H1 (cell line): ENCODE measurements around the gene CTTNBP2NL. TPM values are rescaled to one million over a fixed set of nuclear protein-coding genes. Genes with fewer than 3 reads are reported as not detected.

Experiments used
- GABPA ChIP-seq: IDR thresholded peaks from 2 replicates; pipeline ENCODE4 v1.6.1; 2011; ENCODE audit warnings: mild to moderate bottlenecking, low read length, moderate library complexity, borderline replicate concordance; ENCODE audit not compliant: insufficient read depth
- JUN ChIP-seq: IDR thresholded peaks from 2 replicates; pipeline ENCODE4 v1.6.1; 2011; ENCODE audit warnings: low read depth, mild to moderate bottlenecking, improper control_type of control experiment, low read length
- SIRT6 ChIP-seq: IDR thresholded peaks from one replicate; pipeline ENCODE4 v1.7.1; 2012; ENCODE audit warnings: low read length, inconsistent platforms
- polyA plus RNA-seq, 7 experiments: library from polyadenylated mRNA; depleted of rRNA in 3 of 7; stranded (reverse) in 5 of 7; unstranded in 2 of 7; fragments of >200 nt in 5 of 7; fragments of 200-250 nt in 2 of 7; gene quantifications; 1 replicate in 5 of 7; 2 replicates in 1 of 7; 4 replicates in 1 of 7; pipeline versions ENCODE4 v1.2.1 to v1.2.3, GENCODE V29; 2011 to 2013; ENCODE audit warnings: missing spikeins in 2 of 7, mixed read lengths in 2 of 7
- total RNA-seq: library from RNA; stranded (reverse); fragmentation: NEBNext Ultra II Directional; extraction: Animal tissue kit (Norgen Biotek cat#: 25700); gene quantifications from 2 replicates; pipeline ENCODE4 v1.2.1, GENCODE V29; 2021
- TF ChIP-seq, protein P1 (sequence below): IDR thresholded peaks from 2 replicates; pipeline ENCODE4 v1.6.1; 2011; ENCODE audit warnings: low read length, improper control_type of control experiment
- TF ChIP-seq, protein P2 (sequence below): IDR thresholded peaks from 2 replicates; pipeline ENCODE4 v1.6.1; 2012; ENCODE audit warnings: low read length, inconsistent platforms

Gene CTTNBP2NL
- total and polyA plus RNA-seq, 2 of the 8 experiments (the other 6 are each of a cell fraction or from before 2014, with no cell fraction given): 6.4 to 35.1 TPM

DNA sequence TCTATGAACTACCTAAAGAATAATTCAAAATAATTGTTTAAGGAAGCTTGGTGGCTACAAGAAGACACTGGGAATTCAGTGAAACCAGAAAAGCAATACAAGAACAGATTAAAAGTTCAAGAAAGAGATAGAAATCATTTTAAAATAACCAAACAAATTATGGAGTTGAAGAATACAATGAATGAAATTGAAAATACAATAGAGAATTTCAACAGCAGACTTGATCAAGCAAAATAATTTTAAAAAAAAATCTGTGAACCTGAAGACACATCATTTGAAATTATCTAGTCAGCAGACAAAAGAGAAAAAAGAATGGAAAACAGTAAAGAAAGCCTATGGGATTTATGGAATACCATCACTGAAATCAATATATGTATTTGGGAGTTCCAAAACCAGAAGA lies 81.5 kb downstream of the CTTNBP2NL start (continued):
- TF ChIP-seq GABPA (no peak), JUN (no peak), SIRT6 (no peak)
- TF ChIP-seq, protein P1, sequence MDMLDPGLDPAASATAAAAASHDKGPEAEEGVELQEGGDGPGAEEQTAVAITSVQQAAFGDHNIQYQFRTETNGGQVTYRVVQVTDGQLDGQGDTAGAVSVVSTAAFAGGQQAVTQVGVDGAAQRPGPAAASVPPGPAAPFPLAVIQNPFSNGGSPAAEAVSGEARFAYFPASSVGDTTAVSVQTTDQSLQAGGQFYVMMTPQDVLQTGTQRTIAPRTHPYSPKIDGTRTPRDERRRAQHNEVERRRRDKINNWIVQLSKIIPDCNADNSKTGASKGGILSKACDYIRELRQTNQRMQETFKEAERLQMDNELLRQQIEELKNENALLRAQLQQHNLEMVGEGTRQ: no peak
- TF ChIP-seq, protein P2, sequence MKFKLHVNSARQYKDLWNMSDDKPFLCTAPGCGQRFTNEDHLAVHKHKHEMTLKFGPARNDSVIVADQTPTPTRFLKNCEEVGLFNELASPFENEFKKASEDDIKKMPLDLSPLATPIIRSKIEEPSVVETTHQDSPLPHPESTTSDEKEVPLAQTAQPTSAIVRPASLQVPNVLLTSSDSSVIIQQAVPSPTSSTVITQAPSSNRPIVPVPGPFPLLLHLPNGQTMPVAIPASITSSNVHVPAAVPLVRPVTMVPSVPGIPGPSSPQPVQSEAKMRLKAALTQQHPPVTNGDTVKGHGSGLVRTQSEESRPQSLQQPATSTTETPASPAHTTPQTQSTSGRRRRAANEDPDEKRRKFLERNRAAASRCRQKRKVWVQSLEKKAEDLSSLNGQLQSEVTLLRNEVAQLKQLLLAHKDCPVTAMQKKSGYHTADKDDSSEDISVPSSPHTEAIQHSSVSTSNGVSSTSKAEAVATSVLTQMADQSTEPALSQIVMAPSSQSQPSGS: no peak
